ENCODE data around the gene KIF5C.

KIF5C gene

GRCh38 chr2:148876595-148877402, 1.8 kb downstream of the KIF5C start:
- peaks cover 90% of the 10 kb centered on the region for H3K27me3 ChIP-seq
- H3K27ac ChIP-seq: no peak overlapping the region
- H3K4me3 ChIP-seq (ENCODE audit: low read depth in 1 of 2, low read length in 1 of 2): no peak overlapping the region
- no peaks in the 10 kb centered on the region for H3K36me3 ChIP-seq
- TF ChIP-seq CTCF (IDR thresholded peaks at IDR 0.05): no peak
- no peaks in the 10 kb centered on the region for H3K9me3 ChIP-seq
- H3K4me1 ChIP-seq (ENCODE audit: control insufficient read depth in 1 of 2, insufficient read depth in 1 of 2, low read depth in 1 of 2, low read length in 1 of 2): peaks cover 0 to 20% of the 10 kb centered on the region in 2 experiments

- Histone ChIP-seq H3K27ac (no peak overlapping the region), H3K36me3 (no peaks in the 10 kb centered on the region), H3K4me1 (ENCODE audit: control insufficient read depth in 1 of 2, insufficient read depth in 1 of 2, low read depth in 1 of 2, low read length in 1 of 2) (peaks cover 0 to 20% of the 10 kb centered on the region in 2 experiments), H3K4me3 (ENCODE audit: low read depth in 1 of 2, low read length in 1 of 2) (no peak overlapping the region), H3K27me3 (peaks cover 85% of the 10 kb centered on the region), H3K9me3 (no peaks in the 10 kb centered on the region)
- TF ChIP-seq CTCF (IDR thresholded peaks at IDR 0.05): no peak
Measured at GRCh38 chr2:148877403-148877740, 2.3 kb downstream of the KIF5C start.

GRCh38 chr2:148880636-148881035, 5.6 kb downstream of the KIF5C start:
- H3K4me1 ChIP-seq (ENCODE audit: control insufficient read depth in 1 of 2, insufficient read depth in 1 of 2, low read depth in 1 of 2, low read length in 1 of 2): peaks cover 0 to 11% of the 10 kb centered on the region in 2 experiments
- no peaks in the 10 kb centered on the region for H3K36me3 ChIP-seq
- no peaks in the 10 kb centered on the region for H3K9me3 ChIP-seq
- H3K27me3 ChIP-seq: peaks cover 78% of the 10 kb centered on the region
- H3K4me3 ChIP-seq (ENCODE audit: low read depth in 1 of 2, low read length in 1 of 2): no peak overlapping the region
- no peak for TF ChIP-seq CTCF (IDR thresholded peaks at IDR 0.05)
- no peak overlapping the region for H3K27ac ChIP-seq

- Histone ChIP-seq H3K27ac (no peak overlapping the region), H3K4me3 (ENCODE audit: low read depth in 1 of 2, low read length in 1 of 2) (no peak overlapping the region), H3K9me3 (no peaks in the 10 kb centered on the region), H3K4me1 (ENCODE audit: control insufficient read depth in 1 of 2, insufficient read depth in 1 of 2, low read depth in 1 of 2, low read length in 1 of 2) (peaks cover 0 to under 1% of the 10 kb centered on the region in 2 experiments), H3K36me3 (no peaks in the 10 kb centered on the region), H3K27me3 (peaks cover 78% of the 10 kb centered on the region)
- TF ChIP-seq CTCF (IDR thresholded peaks at IDR 0.05): no peak
Measured at GRCh38 chr2:148882051-148882450, 7.0 kb downstream of the KIF5C start.

GRCh38 chr2:148885209-148885608, 10.2 kb downstream of the KIF5C start:
- Histone ChIP-seq H3K36me3 (no peaks in the 10 kb centered on the region), H3K4me3 (ENCODE audit: low read depth in 1 of 2, low read length in 1 of 2) (no peak overlapping the region)
- TF ChIP-seq CTCF (IDR thresholded peaks at IDR 0.05): no peak

More at GRCh38 chr2:148885209-148885608, 10.2 kb downstream of the KIF5C start:
- Histone ChIP-seq H3K4me1 (ENCODE audit: control insufficient read depth in 1 of 2, insufficient read depth in 1 of 2, low read depth in 1 of 2, low read length in 1 of 2) (peaks cover 8 to 15% of the 10 kb centered on the region in 2 experiments), H3K9me3 (no peaks in the 10 kb centered on the region), H3K27me3 (peaks cover 78% of the 10 kb centered on the region), H3K27ac (no peak overlapping the region)

All from neutrophil (primary cell).